HEK293T (cell line): ENCODE measurements around the gene TMEM72.

Source experiments
- BHLHE40 ChIP-seq: fragments of 450-650 bp; IDR thresholded peaks from 2 replicates; pipeline ENCODE4 v1.6.1; 2016; ENCODE audit warnings: mild to moderate bottlenecking, moderate library complexity, borderline replicate concordance
- FOXK2 ChIP-seq: fragments of 450-650 bp; IDR thresholded peaks from 2 replicates; pipeline ENCODE4 v1.6.1; 2016; ENCODE audit warnings: mild to moderate bottlenecking
- LEF1 ChIP-seq: fragments of 450-650 bp; IDR thresholded peaks from 2 replicates; pipeline ENCODE4 v1.6.1; 2017; ENCODE audit warnings: mild to moderate bottlenecking, borderline replicate concordance
- NFRKB ChIP-seq: fragments of 450-650 bp; IDR thresholded peaks from 2 replicates; pipeline ENCODE4 v1.6.1; 2016; ENCODE audit warnings: mild to moderate bottlenecking, moderate library complexity
- PKNOX1 ChIP-seq: fragments of 450-650 bp; IDR thresholded peaks from 2 replicates; pipeline ENCODE4 v1.6.1; 2016
- SP1 ChIP-seq: fragments of 450-650 bp; IDR thresholded peaks from 2 replicates; pipeline ENCODE4 v1.6.1; 2017
- SUZ12 ChIP-seq: fragments of 450-650 bp; IDR thresholded peaks from 2 replicates; pipeline ENCODE4 v1.6.1; 2016; ENCODE audit warnings: mild to moderate bottlenecking
- TARDBP ChIP-seq: fragments of 450-650 bp; IDR thresholded peaks from 2 replicates; pipeline ENCODE4 v1.6.1; 2016

GRCh38 chr10:44862924-44863323 lies 48.2 kb upstream of the TMEM72 start:
- no peak for TF ChIP-seq BHLHE40
- no peak for TF ChIP-seq TARDBP
- TF ChIP-seq SUZ12, result no peak
- no peak for TF ChIP-seq PKNOX1
- no peak for TF ChIP-seq SP1
- TF ChIP-seq NFRKB, result no peak
- no peak for TF ChIP-seq LEF1
- no peak for TF ChIP-seq FOXK2
